HG03095 (cell line): ENCODE results near the gene YBX2.
A peak's percentile ranks its signal among the peaks of the same experiment; 100 is the strongest.

Source experiments
- ATAC-seq: cut with Tn5 transposase; IDR thresholded peaks from one replicate; pipeline ENCODE4 v1.9.1; 2021; ENCODE audit warnings: moderate library complexity; ENCODE audit not compliant: unreplicated experiment

The YBX2 gene

DNA sequence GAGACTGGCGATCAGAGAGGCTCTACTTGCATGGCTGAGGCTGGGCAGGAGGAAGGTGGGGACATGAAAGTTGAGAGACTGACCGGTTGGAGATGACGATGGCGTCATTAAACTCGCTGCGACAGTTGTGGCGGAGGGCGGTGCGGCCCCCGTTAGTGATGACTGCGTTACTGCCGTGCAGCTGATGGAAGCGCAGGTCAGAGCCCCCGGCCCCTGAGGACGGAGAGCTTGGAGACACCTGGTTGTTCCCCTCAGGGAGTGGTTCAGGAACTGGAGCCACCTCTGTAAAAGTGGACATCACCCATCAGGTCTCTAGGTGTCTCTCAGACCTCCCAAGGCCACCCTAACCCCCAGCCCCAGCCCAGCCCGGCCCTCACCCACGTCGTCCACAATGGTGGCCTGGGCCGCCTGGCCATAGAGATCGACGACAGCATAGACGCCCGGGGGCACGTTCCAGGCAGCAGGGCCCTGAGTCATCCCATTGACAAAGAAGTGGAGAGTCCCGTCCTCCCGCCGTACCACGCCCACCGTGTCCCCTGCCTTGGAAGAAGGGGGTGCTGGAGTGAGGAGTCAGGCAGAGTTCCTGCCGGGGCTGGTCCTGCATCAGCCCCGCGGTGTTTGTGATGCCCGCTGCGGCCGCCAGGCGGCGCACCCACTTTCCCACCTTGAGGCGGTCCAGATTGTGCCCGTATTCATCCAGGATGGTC lies 29.4 kb upstream of the YBX2 start:
- no peak for ATAC-seq

- ATAC-seq = no peak
These were observed 28.2 kb upstream of the YBX2 start for GRCh38 chr17:7322520-7323194.

DNA sequence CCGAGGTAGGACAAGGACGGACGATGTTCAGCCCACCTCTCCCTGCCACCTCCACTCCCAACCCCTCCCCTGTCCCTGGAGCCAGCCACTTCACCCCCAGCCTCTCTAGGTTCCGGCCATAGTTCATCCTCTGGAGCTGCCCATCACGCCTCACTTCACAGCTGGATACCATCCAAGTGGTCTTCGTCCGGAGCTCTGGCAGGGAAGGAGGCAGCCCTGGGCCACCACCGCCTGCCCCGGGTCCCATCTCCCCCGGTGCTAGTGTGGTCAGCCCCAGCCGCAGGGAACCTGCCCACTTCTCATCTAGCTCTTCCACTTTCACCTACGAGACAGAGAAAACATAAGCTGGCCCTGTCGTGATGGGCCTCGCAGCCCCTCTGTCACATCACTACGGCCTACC lies 27.0 kb upstream of the YBX2 start:
- no peak for ATAC-seq

GRCh38 chr17:7318121-7318860 lies 23.9 kb upstream of the YBX2 start:
- ATAC-seq = no peak

- ATAC-seq = no peak
These were observed 22.8 kb upstream of the YBX2 start for GRCh38 chr17:7317161-7317803.

DNA sequence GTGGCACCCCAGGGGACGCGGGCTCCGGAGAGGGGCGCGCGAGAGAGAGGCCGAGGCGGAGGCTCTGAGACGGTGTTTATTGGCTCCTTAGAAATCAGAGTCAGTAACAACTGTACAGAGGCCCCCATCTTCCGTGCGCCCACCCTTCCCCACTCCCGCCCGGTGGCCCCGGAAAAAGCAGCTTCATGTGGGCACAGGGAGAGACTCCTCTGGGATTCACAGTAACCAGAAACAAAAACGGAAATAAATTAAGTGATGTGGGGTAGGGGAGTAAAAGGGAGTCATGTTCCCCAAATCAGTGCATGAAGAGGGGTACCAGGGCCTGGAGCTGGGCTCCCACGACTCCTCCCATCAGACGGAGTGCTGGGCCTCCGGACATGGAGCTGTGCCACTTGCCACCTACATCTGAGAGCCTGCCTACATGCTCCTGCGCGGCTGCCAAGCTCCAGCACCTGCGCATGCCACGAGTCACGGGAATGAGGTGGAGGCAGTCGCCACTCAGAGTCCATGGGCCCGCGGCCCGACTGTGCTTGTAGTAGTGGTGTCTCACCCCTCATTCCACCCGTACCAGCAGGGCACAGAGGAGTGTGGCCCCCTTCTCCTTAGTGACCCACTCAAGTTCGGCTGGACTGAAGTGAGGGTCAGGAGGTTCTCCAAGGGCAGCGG lies 21.3 kb upstream of the YBX2 start:
- ATAC-seq = no peak

DNA sequence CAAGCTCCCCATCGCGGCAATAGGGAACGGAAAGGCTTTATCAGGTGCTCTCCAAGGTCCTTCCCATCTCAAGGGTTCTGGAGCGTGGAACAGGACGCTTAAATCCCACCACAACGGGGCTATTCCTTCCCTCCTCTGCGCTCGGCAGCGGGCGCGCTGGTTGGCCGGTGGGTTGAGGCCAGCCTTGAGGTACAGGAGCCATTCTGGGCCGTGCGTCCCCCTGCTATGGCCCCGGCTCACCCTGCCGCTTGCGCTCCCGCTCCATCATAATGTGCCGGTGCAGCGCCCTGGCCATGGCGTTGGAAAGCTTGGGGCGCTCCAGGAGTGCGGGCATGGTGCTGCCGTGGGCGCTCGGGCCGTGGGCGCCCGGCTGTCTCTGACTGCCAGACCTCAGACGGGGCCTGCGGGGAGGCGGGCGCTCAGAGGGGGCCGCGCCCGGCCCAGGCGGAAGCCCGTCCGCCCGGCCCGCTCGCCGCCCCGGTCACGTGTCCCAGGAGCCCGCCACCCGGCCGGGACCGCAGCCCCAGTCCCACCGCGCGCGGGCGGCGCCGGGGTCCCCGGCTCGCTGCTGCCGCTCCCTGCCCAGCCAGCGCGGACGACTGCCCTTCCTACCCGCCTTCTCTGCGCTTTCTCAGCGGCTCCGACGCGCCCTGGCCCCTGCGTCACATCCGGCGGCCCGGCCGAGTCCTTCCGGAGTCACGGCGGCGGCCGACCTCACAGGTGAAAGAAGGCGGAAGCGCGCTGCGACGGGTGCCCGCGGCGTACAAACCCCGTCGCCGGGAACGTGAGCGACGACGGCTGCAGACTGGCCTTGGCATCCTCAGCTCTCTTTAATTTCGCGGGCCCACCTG lies 20.5 kb upstream of the YBX2 start, which contains the start of gene GPS2:
Gene GPS2 (minus strand): TSS at position 642 of the 851 bp plus-strand sequence. CDS start 308 bp downstream, at position 334.
- peak; percentile 59 for ATAC-seq

DNA sequence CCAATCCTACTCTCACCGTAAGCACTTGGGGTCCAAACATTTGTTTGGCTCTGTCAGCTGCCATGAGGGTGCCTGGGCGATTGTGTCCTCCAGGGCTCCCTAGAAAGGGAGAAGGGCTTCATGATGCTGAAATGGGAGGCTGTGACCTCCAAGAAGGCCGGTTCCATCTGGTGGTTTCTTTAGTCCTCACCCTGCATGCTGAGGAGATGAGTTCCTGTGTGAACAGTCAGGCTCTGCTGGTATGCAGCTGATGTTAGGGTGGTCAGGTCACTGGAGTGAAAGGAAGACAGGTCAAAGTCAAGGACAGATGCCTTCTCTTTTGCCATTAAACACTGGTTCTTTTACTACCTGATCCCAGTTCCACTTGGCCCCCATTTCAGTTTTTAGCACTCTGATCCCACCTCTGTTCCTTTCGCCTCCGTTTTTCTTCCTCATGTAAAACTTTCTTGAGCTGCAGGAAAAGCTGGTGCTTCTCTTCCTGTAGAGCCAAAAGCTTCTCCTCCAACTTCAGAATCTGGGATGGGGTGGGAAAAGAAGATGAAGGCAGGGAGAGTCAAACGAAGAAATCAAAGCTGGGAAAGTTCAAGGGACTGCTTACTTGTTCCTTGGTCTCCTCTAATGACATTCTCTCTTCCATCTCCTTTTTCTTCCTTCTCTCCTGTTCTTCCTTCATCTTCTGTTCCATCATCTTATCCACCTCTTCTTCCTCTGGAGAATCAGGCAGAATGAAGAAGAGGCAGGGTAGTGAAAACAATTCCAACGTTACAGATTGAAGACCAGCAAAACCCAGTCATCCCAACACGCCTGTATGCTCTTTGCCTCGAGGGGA lies 19.7 kb upstream of the YBX2 start:
- no peak for ATAC-seq

- ATAC-seq = no peak
These were observed 18.9 kb upstream of the YBX2 start for GRCh38 chr17:7313088-7313889.

GRCh38 chr17:7312432-7313087 lies 18.1 kb upstream of the YBX2 start:
- no peak for ATAC-seq

GRCh38 chr17:7311110-7311705 lies 16.8 kb upstream of the YBX2 start:
- no peak for ATAC-seq

GRCh38 chr17:7309628-7310027 lies 15.2 kb upstream of the YBX2 start:
- ATAC-seq = no peak

DNA sequence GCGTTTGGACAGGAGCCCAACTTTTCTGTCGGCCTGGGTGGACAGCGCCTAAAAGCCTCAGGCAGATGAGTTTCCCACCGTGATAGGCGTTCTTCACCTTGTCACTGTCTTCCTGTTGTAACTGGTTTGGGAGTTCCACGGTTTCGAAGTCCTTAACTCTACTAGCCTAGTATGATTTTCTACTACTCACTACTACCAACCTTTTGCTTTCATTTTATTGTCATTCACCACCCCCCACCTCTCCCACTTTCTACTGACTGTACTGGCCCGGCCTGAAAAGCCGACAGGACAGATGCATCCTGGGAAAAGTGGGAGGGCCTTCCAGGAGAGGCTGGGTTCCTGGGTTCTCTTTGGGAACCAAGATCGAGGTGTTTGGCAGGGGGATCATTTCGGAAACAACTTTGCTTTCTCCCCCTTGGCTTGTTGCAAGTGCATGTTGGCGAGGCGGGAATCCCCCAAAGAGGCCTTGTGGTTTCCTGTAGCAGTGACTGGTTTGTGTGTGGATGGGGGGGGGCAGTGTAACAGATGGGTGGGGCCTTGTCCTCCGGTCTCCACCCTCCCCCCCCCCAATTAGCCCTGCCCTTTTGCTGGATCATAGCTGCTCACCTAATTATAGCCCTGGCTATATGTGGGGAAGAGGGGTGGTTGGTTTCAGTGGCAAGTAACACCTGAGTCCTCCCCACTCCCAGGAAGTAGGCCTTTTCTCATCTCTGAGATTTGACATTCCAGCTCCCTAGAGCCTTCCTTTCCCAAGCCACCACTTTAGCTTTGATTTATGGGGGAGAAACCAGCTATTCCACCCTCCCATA lies 14.4 kb upstream of the YBX2 start:
- ATAC-seq = no peak

DNA sequence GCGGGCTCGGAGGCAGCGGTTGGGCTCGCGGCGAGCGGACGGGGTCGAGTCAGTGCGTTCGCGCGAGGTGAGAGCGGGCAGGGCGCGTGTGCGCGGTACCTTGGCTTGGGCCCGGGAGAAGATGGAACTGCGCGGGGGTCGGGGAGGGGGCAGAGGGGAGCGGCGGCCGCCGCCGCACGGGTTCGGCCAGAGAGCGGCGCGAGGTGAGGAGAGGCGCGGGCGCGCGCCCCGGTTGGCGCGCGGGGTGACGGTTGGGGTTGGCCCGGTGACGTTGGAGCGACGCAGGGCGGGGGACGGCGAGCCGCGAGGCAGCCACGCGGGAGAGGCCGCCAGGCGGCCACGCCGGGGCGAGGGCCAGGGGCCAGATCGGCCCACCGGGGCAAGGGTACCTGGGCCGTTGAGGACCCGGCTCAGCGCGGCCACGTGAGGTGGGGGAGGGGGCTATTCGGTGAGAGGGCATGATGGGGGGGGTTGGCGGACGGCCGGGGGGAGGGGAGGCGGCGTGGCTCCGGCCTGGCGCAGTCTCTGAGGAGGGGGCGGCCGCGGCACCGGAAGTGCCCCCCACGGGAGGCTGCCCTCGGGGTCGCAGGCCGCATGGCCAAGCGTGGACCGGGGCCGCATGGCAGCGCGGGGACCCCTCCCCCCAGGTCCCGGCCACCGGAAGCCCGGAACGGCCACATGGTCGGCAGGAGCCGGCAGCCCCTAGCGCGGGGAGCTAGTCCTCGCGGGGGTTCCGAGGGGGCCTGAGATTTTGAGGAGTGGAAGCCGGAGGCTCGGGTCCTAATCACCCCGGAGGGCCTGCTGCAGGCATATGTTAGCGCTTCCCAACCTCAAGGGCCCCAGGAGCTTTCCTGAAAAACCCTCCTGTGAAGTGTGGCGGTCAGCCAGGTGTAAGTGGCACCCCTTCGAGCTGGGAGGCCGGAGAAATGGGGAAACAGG lies 13.5 kb upstream of the YBX2 start:
- no peak for ATAC-seq

GRCh38 chr17:7306911-7307685 lies 12.7 kb upstream of the YBX2 start, which contains the start of gene EIF5A:
Gene EIF5A (plus strand): TSS chr17:7307628. CDS start chr17:7309636, 2,008 bp downstream.
- ATAC-seq = peak; percentile 51
